Measurements from ENCODE around the gene ZBTB11.

GRCh38 chr3:101642441-101642840 is 34.5 kb downstream of the ZBTB11 start:
- TF ChIP-seq CTCF (conservative IDR thresholded peaks at IDR 0.05 in 1 of 2, IDR thresholded peaks at IDR 0.05 in 1 of 2; ENCODE audit: extremely low read depth in 1 of 2, insufficient read depth in 1 of 2, low read depth in 1 of 2, low read length in 2 of 2), result no peak
- no peak for TF ChIP-seq EZH2 (IDR thresholded peaks at IDR 0.05; ENCODE audit: borderline replicate concordance, low read length)

Data from mammary epithelial cell (primary cell).